K562 (cell line): ENCODE data around the gene CBX1. TPM values are rescaled to one million over a fixed set of nuclear protein-coding genes. Genes with fewer than 3 reads are reported as not detected.
A peak's percentile ranks its signal among the peaks of the same experiment; 100 is the strongest.

ENCODE experiments used
- CEBPB ChIP-seq: fragments of 450-650 bp; IDR thresholded peaks from 2 replicates; pipeline ENCODE4 v1.6.1; 2016; ENCODE audit warnings: missing genetic modification characterization, missing compliant biosample characterization
- FOXP1 ChIP-seq: sonication (generic); formaldehyde crosslinking; IDR thresholded peaks from 2 replicates; pipeline ENCODE4 v1.8.0; 2022; ENCODE audit warnings: mild to moderate bottlenecking, missing genetic modification reagents
- GTF2A2 ChIP-seq: IDR thresholded peaks from 2 replicates; pipeline ENCODE4 v1.6.1; 2016; ENCODE audit warnings: mild to moderate bottlenecking, missing genetic modification characterization, missing compliant biosample characterization
- MCM7 ChIP-seq, 2 experiments: fragments of 450-650 bp; IDR thresholded peaks; 2 replicates each; pipeline ENCODE4 v1.6.1; 2016 to 2018
- POLR2AphosphoS2 ChIP-seq: IDR thresholded peaks from 2 replicates; pipeline ENCODE4 v1.6.1; 2012; ENCODE audit warnings: low read length, improper control_type of control experiment
- RCOR1 ChIP-seq, 2 experiments: IDR thresholded peaks; 2 replicates each; pipeline ENCODE4 v1.6.1; 2012; ENCODE audit warnings: low read depth in 2 of 2, low read length in 2 of 2, borderline replicate concordance in 1 of 2, improper control_type of control experiment in 1 of 2
- SMAD4 ChIP-seq: fragments of 250-450 bp; sonication (Bioruptor Pico); conservative IDR thresholded peaks from 2 replicates; pipeline ENCODE4 v1.8.0; 2021; ENCODE audit warnings: inconsistent platforms, mild to moderate bottlenecking, moderate library complexity
- SRF ChIP-seq, 2 experiments: fragments of 250-450, 450-650 bp in 1 of 2; sonication (Bioruptor Pico) in 1 of 2; sonication (generic) in 1 of 2; formaldehyde crosslinking; IDR thresholded peaks; 2 replicates each; pipeline versions ENCODE4 v1.5.0 to v1.5.1; 2020 to 2022; ENCODE audit warnings: mild to moderate bottlenecking in 1 of 2, missing genetic modification reagents in 1 of 2
- TFAM ChIP-seq: fragments of 250-450 bp; sonication (Bioruptor Pico); conservative IDR thresholded peaks from 2 replicates; pipeline ENCODE4 v1.5.0; 2021; ENCODE audit warnings: mild to moderate bottlenecking, moderate library complexity
- XRCC3 ChIP-seq: fragments of 450-650 bp; IDR thresholded peaks from 2 replicates; pipeline ENCODE4 v1.6.1; 2017; ENCODE audit warnings: mild to moderate bottlenecking, moderate library complexity
- ZNF140 ChIP-seq: fragments of 250-450 bp; sonication (Bioruptor Pico); IDR thresholded peaks from 2 replicates; pipeline ENCODE4 v1.8.0; 2021; ENCODE audit warnings: moderate library complexity, mild to moderate bottlenecking, inconsistent platforms
- ZNF197 ChIP-seq: fragments of 200-800 bp; sonication (Bioruptor generic); IDR thresholded peaks from 2 replicates; pipeline ENCODE4 v1.6.1; 2016; ENCODE audit warnings: low read depth, missing genetic modification characterization, missing compliant biosample characterization
- polyA plus RNA-seq, 8 experiments: library from polyadenylated mRNA; depleted of rRNA in 4 of 8; stranded (reverse) in 5 of 8; unstranded in 3 of 8; fragments of >200 nt; fragmentation: Nextera tagmentation in 2 of 8; fragmentation: Illumina TruSeq in 1 of 8; extraction: Ambion mirVana in 2 of 8; extraction: Trizol in 1 of 8; gene quantifications; 2 replicates each; pipeline versions ENCODE4 v1.2.1 to v1.2.3, GENCODE V29; 2011 to 2014; ENCODE audit warnings: inconsistent platforms in 1 of 8, missing spikeins in 1 of 8
- total RNA-seq, 7 experiments: library from RNA; depleted of rRNA in 6 of 7; stranded (reverse); fragments of >200 nt in 6 of 7; fragmentation: Illumina TruSeq in 2 of 7; extraction: Trizol in 2 of 7; gene quantifications; 2 replicates each; pipeline versions ENCODE4 v1.2.1 to v1.2.3, GENCODE V29; 2011 to 2021; ENCODE audit warnings: low replicate concordance in 1 of 7
- TF ChIP-seq, protein P1 (sequence below): fragments of 450-650 bp; IDR thresholded peaks from 2 replicates; pipeline ENCODE4 v1.6.1; 2017; ENCODE audit warnings: antibody characterized with exemption, mild to moderate bottlenecking
- TF ChIP-seq, protein P2 (sequence below), 2 experiments: fragments of 450-650 bp; IDR thresholded peaks; 2 replicates each; pipeline ENCODE4 v1.6.1; 2018; ENCODE audit warnings: mild to moderate bottlenecking in 2 of 2, low read depth in 1 of 2; ENCODE audit not compliant: partially characterized antibody in 2 of 2
- TF ChIP-seq, protein P3 (sequence below): IDR thresholded peaks from 2 replicates; pipeline ENCODE4 v1.6.1; 2014; ENCODE audit warnings: antibody characterized with exemption
- TF ChIP-seq, protein P4 (sequence below): fragments of 450-650 bp; formaldehyde crosslinking; IDR thresholded peaks from 2 replicates; pipeline ENCODE4 v1.4.0; 2022; ENCODE audit warnings: mild to moderate bottlenecking, moderate library complexity

Gene CBX1
- total and polyA plus RNA-seq, 9 of the 15 experiments (the other 6 are each of a cell fraction or from before 2014, with no cell fraction given), result 10.6 to 95.7 (median 52.7) TPM

DNA sequence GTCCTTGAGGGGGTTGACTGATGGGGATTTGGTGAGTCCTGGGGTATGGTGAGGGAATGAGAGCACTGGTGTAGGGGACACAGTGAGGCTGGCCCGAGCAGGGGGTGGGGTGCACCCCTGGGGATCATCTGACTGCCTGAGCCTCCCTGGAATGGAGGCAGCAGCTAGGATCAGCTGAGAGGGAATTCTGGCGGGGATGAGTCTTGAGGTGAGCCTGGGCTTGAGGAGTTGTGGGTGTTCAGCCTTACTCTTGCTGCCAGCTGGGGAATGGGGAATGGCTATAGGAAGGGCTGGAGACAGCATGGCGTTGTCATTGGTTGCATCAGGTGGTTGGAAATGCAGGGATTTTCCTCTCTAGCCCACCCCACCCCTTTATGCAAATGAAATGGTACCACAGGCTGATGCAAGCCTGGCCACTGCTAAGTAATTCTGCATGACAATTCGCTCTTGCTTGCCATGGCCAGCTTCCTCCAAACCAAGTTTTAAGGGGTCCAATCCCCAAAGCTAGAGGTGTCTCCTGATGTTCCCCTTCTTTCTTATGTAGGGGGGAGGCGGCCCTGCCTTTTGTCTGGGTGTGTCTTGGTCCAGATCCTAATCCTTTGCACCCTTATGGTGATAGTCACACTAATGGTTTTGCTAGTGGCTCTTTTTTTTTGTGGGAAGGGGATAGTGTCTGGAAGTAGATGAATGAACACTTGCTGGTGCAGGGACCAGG is 45.6 kb downstream of the CBX1 start (continued):
- TF ChIP-seq, protein P1, sequence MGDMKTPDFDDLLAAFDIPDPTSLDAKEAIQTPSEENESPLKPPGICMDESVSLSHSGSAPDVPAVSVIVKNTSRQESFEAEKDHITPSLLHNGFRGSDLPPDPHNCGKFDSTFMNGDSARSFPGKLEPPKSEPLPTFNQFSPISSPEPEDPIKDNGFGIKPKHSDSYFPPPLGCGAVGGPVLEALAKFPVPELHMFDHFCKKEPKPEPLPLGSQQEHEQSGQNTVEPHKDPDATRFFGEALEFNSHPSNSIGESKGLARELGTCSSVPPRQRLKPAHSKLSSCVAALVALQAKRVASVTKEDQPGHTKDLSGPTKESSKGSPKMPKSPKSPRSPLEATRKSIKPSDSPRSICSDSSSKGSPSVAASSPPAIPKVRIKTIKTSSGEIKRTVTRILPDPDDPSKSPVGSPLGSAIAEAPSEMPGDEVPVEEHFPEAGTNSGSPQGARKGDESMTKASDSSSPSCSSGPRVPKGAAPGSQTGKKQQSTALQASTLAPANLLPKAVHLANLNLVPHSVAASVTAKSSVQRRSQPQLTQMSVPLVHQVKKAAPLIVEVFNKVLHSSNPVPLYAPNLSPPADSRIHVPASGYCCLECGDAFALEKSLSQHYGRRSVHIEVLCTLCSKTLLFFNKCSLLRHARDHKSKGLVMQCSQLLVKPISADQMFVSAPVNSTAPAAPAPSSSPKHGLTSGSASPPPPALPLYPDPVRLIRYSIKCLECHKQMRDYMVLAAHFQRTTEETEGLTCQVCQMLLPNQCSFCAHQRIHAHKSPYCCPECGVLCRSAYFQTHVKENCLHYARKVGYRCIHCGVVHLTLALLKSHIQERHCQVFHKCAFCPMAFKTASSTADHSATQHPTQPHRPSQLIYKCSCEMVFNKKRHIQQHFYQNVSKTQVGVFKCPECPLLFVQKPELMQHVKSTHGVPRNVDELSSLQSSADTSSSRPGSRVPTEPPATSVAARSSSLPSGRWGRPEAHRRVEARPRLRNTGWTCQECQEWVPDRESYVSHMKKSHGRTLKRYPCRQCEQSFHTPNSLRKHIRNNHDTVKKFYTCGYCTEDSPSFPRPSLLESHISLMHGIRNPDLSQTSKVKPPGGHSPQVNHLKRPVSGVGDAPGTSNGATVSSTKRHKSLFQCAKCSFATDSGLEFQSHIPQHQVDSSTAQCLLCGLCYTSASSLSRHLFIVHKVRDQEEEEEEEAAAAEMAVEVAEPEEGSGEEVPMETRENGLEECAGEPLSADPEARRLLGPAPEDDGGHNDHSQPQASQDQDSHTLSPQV, result peak; percentile 77
- TF ChIP-seq POLR2AphosphoS2 (peak; percentile 53; the same call in 1 of the 2 replicates), MCM7 (IDR thresholded peaks at IDR 0.05) (no peak), CEBPB (peak; percentile 73), ZNF197 (peak; percentile 70; the same call in 1 of the 2 replicates), FOXP1 (0 out of 2 replicates have a peak, but pooled peaks have one; percentile 21), ZNF140 (CRISPR knock-in tag) (no peak), SRF (CRISPR knock-in tag; IDR thresholded peaks at IDR 0.05) (peak in 1 of 2 experiments; percentile 48; a peak in 2 of 4 replicates), TFAM (CRISPR knock-in tag) (no peak), GTF2A2 (0 out of 2 replicates have a peak, but pooled peaks have one; percentile 31), SMAD4 (CRISPR knock-in tag) (peak; percentile 91), XRCC3 (no peak), RCOR1 (IDR thresholded peaks at IDR 0.05; ENCODE audit: borderline replicate concordance in 1 of 2, low read depth in 2 of 2, low read length in 2 of 2) (peak in 1 of 2 experiments; percentile 87; a peak in 2 of 4 replicates)
- TF ChIP-seq, protein P2, sequence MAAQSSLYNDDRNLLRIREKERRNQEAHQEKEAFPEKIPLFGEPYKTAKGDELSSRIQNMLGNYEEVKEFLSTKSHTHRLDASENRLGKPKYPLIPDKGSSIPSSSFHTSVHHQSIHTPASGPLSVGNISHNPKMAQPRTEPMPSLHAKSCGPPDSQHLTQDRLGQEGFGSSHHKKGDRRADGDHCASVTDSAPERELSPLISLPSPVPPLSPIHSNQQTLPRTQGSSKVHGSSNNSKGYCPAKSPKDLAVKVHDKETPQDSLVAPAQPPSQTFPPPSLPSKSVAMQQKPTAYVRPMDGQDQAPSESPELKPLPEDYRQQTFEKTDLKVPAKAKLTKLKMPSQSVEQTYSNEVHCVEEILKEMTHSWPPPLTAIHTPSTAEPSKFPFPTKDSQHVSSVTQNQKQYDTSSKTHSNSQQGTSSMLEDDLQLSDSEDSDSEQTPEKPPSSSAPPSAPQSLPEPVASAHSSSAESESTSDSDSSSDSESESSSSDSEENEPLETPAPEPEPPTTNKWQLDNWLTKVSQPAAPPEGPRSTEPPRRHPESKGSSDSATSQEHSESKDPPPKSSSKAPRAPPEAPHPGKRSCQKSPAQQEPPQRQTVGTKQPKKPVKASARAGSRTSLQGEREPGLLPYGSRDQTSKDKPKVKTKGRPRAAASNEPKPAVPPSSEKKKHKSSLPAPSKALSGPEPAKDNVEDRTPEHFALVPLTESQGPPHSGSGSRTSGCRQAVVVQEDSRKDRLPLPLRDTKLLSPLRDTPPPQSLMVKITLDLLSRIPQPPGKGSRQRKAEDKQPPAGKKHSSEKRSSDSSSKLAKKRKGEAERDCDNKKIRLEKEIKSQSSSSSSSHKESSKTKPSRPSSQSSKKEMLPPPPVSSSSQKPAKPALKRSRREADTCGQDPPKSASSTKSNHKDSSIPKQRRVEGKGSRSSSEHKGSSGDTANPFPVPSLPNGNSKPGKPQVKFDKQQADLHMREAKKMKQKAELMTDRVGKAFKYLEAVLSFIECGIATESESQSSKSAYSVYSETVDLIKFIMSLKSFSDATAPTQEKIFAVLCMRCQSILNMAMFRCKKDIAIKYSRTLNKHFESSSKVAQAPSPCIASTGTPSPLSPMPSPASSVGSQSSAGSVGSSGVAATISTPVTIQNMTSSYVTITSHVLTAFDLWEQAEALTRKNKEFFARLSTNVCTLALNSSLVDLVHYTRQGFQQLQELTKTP (IDR thresholded peaks at IDR 0.05; ENCODE audit: low read depth in 1 of 2, partially characterized antibody in 2 of 2), result peak; percentile 23 to 30
- TF ChIP-seq, protein P3, sequence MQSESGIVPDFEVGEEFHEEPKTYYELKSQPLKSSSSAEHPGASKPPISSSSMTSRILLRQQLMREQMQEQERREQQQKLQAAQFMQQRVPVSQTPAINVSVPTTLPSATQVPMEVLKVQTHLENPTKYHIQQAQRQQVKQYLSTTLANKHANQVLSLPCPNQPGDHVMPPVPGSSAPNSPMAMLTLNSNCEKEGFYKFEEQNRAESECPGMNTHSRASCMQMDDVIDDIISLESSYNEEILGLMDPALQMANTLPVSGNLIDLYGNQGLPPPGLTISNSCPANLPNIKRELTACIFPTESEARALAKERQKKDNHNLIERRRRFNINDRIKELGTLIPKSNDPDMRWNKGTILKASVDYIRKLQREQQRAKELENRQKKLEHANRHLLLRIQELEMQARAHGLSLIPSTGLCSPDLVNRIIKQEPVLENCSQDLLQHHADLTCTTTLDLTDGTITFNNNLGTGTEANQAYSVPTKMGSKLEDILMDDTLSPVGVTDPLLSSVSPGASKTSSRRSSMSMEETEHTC, result no peak
- TF ChIP-seq, protein P4, sequence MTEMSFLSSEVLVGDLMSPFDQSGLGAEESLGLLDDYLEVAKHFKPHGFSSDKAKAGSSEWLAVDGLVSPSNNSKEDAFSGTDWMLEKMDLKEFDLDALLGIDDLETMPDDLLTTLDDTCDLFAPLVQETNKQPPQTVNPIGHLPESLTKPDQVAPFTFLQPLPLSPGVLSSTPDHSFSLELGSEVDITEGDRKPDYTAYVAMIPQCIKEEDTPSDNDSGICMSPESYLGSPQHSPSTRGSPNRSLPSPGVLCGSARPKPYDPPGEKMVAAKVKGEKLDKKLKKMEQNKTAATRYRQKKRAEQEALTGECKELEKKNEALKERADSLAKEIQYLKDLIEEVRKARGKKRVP, result peak; percentile 98
